Stimulated activated CD8-positive, alpha-beta memory T cell treated with anti-CD3 and anti-CD28 coated beads, Interleukin-12 subunit alpha, Interleukin-12 subunit beta, amount 100 ng/mL, for 1 hour (primary cell): ENCODE data around the gene LY6G5B.

ENCODE experiments used
- DNase-seq: peaks from one replicate; pipeline ENCODE4 v3.0.0-alpha.2; 2020; ENCODE audit warnings: low read depth

The LY6G5B gene

GRCh38 chr6:31715022-31715958 is 45.5 kb downstream of the LY6G5B start, which contains the start of gene LY6G6D:
LY6G6D (plus strand) TSS chr6:31715348; CDS start chr6:31715356, 8 bp downstream.
- DNase-seq: no peak

DNA sequence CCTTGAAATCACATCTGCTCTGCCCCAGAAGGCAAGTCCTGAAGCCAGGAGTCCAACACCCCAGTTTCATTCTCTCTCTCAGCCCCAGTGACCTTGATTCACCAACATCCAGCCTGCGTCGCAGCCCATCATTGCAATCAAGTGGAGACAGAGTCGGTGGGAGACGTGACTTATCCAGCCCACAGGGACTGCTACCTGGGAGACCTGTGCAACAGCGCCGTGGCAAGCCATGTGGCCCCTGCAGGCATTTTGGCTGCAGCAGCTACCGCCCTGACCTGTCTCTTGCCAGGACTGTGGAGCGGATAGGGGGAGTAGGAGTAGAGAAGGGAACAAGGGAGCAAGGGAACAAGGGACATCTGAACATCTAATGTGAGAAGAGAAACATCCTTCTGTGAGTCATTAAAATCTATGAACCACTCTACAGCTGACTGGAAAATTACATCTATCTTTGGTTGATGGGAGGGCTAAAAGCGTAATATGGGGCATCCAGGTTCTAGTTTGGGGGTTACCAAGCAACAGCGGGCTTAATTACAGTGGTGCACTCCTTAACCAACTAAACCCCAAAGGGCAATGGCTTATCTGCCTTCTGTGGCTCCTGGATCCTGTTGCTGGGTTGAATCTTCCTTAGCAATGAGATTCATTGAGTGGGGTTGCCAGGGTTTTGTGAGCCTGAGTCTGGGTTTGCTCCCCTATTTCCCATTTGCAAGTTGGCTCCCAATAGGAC is 47.9 kb downstream of the LY6G5B start:
- no peak for DNase-seq

GRCh38 chr6:31718265-31718664 is 48.5 kb downstream of the LY6G5B start:
- DNase-seq: no peak

DNA sequence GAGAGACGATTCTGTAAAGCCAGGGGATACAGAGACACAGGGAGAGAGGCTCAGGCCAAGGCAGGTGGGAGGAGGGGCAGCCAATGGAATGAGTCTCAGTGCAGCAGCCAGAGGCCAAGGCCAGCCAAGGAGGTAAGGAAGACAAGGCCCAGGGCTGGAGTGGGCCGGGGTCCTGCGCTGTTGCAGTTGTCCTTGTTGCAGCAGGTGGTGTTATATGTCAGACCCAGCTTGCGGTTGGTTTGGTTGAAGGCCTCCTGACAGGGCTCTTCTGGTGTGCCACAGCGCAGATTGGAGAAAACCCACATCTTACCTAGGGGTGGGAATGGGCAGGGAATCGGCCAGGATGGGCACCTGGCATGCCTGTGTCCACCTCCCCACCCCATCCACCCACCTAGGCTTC is 49.2 kb downstream of the LY6G5B start:
- DNase-seq: no peak

DNA sequence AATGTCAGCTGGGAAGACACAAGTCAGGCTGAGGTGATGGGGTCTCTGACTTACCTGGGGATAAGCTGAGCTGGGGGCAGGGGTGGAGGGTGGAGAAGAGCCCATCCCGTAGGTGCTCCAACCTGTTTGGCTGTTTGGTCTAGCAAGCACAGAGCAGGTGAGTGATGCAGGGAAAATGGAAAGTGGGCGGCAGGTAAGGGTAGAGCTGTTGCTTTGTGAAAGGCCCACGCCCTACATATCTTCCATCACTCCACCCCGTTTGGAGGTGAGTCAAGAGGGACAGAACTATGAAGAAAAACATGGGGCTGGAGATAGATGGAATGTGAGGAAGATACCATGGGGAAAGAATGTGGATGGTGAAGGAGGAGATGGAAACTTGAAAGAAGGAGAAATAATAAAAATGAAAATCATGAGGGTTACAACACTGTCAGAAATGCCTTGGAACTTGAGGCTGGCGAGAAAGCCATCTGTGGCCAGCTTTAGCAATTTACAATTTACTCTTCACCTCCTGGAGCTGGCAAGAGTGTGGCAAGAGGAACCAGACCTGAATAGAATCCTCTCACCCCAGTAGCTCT is 50.5 kb downstream of the LY6G5B start:
- DNase-seq: no peak

GRCh38 chr6:31721351-31722020 is 51.7 kb downstream of the LY6G5B start, which contains the start of gene LY6G6C:
LY6G6C (minus strand) TSS chr6:31721746; CDS start chr6:31721679, 67 bp downstream.
- DNase-seq: no peak

DNA sequence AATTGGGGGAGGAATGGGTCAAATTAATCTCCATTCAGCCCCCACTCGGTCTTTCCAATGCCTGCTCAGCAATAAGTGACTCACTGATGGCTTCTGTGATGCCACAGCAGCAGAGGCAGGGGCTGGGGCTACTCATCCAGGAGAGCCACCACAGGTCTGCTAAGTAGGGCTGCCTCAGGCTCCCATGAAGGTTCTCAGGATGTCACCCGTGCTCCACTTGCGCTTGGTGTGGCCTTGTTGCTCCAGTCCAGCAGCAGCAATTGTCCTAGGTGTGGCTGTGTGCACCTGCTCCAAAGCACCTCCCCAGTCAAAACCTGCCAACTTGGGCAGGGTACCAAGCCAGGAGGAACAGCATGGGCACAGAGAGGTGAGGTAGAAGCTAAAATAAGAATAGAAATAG is 52.4 kb downstream of the LY6G5B start:
- no peak for DNase-seq
